GM19455 (cell line): ENCODE measurements around the gene TMEM190.
"Not testable (repeated sequence)": the region's sequence is repeated elsewhere in the genome, so short reads cannot be mapped to it uniquely, and the experiment has no call there.

ENCODE experiments used
- ATAC-seq: cut with Tn5 transposase; IDR thresholded peaks from one replicate; pipeline ENCODE4 v1.9.1; 2021; ENCODE audit not compliant: unreplicated experiment

Gene TMEM190

GRCh38 chr19:55376241-55376933, at the start of gene TMEM190:
TMEM190 (plus strand) TSS chr19:55376826; CDS start chr19:55376854, 28 bp downstream.
- ATAC-seq: no peak

GRCh38 chr19:55328774-55329318, 47.8 kb upstream of the TMEM190 start:
- ATAC-seq: not testable (repeated sequence)

- ATAC-seq: not testable (repeated sequence)
These were observed 46.8 kb upstream of the TMEM190 start for GRCh38 chr19:55329791-55330190.

GRCh38 chr19:55333870-55334269, 42.8 kb upstream of the TMEM190 start:
- no peak for ATAC-seq

- ATAC-seq: no peak
These were observed 40.5 kb upstream of the TMEM190 start for GRCh38 chr19:55336101-55336500.

GRCh38 chr19:55339105-55339888, 37.3 kb upstream of the TMEM190 start, which contains the start of gene KMT5C:
KMT5C (plus strand) TSS chr19:55339876; CDS start chr19:55341937, 2,061 bp downstream.
- ATAC-seq: peak; percentile 91

GRCh38 chr19:55339889-55340783, 36.5 kb upstream of the TMEM190 start:
- ATAC-seq: no peak

GRCh38 chr19:55340784-55341147, 35.9 kb upstream of the TMEM190 start:
- no peak for ATAC-seq

- no peak for ATAC-seq
These were observed 35.4 kb upstream of the TMEM190 start for GRCh38 chr19:55341171-55341588.

- ATAC-seq: no peak
These were observed 34.8 kb upstream of the TMEM190 start for GRCh38 chr19:55341595-55342531.

GRCh38 chr19:55344444-55344843, 32.2 kb upstream of the TMEM190 start:
- ATAC-seq: no peak

- ATAC-seq: no peak
These were observed 31.4 kb upstream of the TMEM190 start for GRCh38 chr19:55345101-55345817.

- no peak for ATAC-seq
These were observed 30.6 kb upstream of the TMEM190 start for GRCh38 chr19:55345818-55346724.

- ATAC-seq: no peak
These were observed 29.7 kb upstream of the TMEM190 start for GRCh38 chr19:55346725-55347441.

- ATAC-seq: no peak
These were observed 29.1 kb upstream of the TMEM190 start for GRCh38 chr19:55347442-55348009.

- no peak for ATAC-seq
These were observed 28.1 kb upstream of the TMEM190 start for GRCh38 chr19:55348317-55349034.
